ENCODE data around the gene ZFHX2. TPM values are rescaled to one million over a fixed set of nuclear protein-coding genes. Genes with fewer than 3 reads are reported as not detected.

ZFHX2 gene
- polyA plus RNA-seq, 6 donors from 2014 or later, result 0.03 to 0.38 (median 0.04) TPM; not detected in 3

DNA sequence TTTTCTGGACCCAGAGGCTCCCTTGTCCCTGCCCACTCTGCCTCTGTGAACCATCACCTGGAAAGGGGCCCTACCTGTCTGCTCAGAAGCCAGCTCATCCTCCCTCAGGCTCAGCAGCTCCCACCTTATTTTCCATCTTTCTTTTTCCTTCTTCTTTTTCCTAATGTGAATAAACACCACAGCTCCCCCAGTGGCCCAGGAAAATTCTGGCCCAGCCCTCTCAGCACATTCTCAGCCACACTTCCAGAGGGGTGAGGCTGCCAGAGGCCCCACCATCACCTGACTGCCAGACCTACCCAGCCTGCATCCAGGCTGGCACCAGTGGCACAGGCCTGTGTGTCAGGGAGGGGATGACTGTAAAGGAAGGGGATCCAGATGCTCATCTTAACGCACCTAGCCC lies 23.0 kb downstream of the ZFHX2 start:
- DNase-seq (no peak), ATAC-seq (ENCODE audit: low read depth in 2 of 2) (no peak)
- Mint-ChIP-seq H3K4me3 (no peak overlapping the region), H3K27ac (peak overlapping the region in 2 of 6 donors; percentile 84 to 92), H3K36me3 (no peaks in the 10 kb centered on the region), H3K9me3 (no peaks in the 10 kb centered on the region), H3K4me1 (no peaks in the 10 kb centered on the region), H3K27me3 (no peaks in the 10 kb centered on the region)

DNA sequence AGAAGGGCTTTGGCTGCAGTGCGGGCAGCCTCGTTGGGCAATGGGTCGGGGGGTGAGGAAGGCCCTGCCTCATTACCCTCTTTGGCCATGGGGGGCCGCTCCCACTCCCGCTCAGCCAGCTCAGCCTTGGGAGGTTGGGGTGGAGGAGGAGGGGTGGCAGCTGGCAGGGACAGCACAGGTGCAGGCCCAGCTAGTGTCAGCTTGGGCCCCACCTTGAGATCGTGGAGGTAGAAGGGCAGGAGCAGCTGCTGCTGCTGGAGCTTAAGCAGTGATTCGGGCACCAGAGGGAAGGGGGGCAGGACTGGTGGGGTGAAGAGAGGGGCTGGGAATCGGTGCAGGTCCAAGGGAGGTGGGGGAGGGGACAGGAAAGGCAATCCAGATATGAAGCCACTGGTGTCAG lies 26.0 kb downstream of the ZFHX2 start:
- H3K4me1 Mint-ChIP-seq, result no peaks in the 10 kb centered on the region
- H3K4me3 Mint-ChIP-seq, result no peak overlapping the region
- H3K27ac Mint-ChIP-seq, result no peak overlapping the region
- H3K9me3 Mint-ChIP-seq, result no peaks in the 10 kb centered on the region
- no peak for DNase-seq
- no peaks in the 10 kb centered on the region for H3K36me3 Mint-ChIP-seq
- ATAC-seq (ENCODE audit: low read depth in 2 of 2), result no peak
- no peaks in the 10 kb centered on the region for H3K27me3 Mint-ChIP-seq

DNA sequence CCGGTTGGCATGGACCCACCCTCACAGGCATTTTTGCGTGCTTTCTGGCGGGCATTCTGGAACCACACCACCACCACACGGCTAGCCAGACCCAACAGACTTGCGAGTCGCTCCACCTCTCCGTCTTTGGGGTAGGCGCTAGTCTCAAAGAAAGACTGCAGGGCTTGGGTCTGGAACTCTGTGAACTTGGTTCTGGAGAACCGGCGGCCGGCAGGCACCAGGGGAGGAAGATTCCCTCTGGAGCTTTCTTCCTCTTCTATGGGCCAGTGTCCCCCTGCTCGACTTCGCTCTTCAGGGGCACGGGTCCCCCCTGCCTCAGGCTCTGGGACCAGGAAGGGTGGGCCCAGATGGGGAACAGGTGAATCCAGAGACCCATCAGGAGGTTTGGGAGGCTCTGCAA lies 26.6 kb downstream of the ZFHX2 start:
- Mint-ChIP-seq H3K36me3 (no peaks in the 10 kb centered on the region), H3K4me1 (no peaks in the 10 kb centered on the region), H3K4me3 (no peak overlapping the region), H3K9me3 (no peaks in the 10 kb centered on the region), H3K27me3 (no peaks in the 10 kb centered on the region), H3K27ac (no peak overlapping the region)
- ATAC-seq (ENCODE audit: low read depth in 2 of 2), result no peak
- no peak for DNase-seq

DNA sequence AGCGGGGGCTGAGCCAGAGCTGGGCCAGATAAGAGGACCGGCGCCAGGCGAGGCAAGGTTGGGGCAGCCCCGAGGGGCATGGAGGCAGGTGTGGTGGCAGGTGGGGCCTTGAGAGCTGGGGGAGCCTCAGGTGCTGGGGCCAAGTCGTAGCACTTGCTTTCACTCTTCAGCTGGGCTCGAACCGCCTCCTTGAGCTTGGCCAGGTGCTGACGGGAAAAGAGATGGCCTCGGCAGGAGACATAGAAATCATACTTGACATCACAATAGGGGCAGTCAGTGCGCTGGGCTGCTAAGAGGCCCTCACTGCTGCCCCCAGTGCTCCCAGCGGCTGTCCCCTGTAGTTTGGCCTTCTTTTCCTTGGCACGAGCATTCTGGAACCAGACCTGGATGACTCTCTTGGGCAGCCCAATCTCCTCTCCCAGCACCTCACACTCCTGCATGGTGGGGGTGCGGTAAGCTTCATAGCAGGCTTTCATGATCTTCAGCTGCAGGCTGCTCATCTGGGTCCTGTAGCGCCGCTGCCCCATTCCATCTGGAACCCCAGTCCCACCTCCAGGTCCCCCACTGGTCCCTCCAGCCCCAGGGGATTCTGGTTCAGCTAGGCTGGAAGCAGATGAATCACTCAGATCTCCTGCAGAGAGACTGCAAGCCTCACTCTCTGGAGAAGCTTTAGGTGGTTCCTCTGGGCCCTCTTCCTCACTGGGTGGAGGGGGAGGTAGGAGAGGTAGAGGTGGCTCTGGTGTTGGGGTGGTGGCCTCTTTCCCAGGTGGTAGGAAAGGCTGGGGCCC lies 28.1 kb downstream of the ZFHX2 start:
- H3K9me3 Mint-ChIP-seq, result no peaks in the 10 kb centered on the region
- H3K4me1 Mint-ChIP-seq, result no peaks in the 10 kb centered on the region
- H3K27me3 Mint-ChIP-seq, result no peaks in the 10 kb centered on the region
- no peak overlapping the region for H3K27ac Mint-ChIP-seq
- ATAC-seq (ENCODE audit: low read depth in 2 of 2) (no peak), DNase-seq (no peak)
- no peaks in the 10 kb centered on the region for H3K36me3 Mint-ChIP-seq
- H3K4me3 Mint-ChIP-seq, result no peak overlapping the region

DNA sequence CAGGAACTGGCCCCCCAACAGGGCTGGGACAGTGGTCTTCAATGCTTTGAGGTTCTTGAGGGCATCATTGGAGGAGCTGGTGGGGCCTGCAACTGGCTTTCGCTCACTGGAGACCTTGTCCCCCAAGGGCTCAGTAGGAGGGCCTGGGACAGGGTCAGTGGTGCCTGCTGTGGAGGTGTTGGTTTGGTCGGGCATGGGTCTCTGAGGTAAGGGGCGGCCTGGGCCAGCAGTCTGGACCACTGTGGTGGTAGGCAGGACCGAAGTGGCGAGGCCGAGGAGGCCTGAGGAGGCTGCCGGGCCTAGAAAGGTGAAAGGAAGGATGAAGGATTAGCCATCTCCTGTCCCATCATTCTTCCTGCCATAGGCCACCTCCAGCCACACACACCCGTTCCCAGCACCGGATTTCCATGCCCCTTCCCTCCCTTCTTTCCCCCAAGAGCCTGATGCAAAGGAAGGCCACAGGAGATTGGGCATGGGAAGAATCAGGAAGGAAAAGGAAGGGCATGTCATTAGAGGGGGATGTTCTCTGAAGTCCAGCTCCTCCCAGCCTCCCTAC lies 28.8 kb downstream of the ZFHX2 start:
- DNase-seq, result no peak
- Mint-ChIP-seq H3K27me3 (no peaks in the 10 kb centered on the region), H3K4me3 (no peak overlapping the region), H3K27ac (no peak overlapping the region), H3K36me3 (no peaks in the 10 kb centered on the region), H3K9me3 (no peaks in the 10 kb centered on the region), H3K4me1 (no peaks in the 10 kb centered on the region)
- ATAC-seq (ENCODE audit: low read depth in 2 of 2), result no peak

DNA sequence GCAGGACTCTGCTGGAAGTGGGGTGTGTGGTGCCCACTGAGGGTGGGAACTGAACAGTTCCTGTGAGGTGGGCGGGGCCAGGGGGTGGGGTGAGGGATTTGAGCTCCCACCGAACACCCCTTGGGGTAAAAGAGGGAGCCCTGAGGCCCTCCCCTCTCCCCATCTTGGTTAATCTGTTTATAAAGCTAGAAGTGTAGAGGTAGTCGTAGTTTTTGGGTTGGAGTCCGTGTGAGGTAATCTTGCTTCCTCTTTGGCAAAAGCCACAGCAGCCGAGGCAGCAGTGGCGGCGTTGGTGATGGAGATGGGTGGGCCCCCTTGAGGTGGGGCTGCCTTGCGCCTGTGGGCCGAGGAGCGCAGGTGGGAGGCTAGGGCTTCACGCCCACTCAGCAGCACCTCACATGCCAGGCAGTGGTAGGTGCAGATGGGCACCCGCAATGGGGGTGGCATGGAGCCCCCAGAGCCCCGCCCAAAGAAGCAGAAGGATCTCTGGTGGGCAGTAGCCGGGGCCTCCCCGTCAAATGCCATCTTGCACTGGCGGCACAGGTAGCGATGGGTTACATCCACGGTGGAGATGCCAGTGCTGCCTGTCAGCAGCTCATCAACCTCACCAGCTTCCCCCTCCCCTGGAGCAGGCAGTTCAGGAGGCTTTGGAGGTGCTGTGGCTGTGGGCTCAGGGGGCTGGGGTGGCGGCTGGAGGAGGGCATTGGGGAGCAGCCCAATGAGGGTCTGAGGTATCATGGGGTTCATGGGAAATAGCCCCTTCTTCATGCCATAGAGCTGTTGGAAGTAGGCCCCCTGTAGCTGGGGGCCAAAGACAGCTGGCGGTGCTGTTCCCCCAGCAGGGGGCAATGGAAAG lies 29.6 kb downstream of the ZFHX2 start:
- Mint-ChIP-seq H3K36me3 (no peaks in the 10 kb centered on the region), H3K9me3 (no peaks in the 10 kb centered on the region), H3K4me3 (no peak overlapping the region), H3K4me1 (no peaks in the 10 kb centered on the region), H3K27ac (peak overlapping the region in 2 of 6 donors; percentile 36 to 44), H3K27me3 (no peaks in the 10 kb centered on the region)
- DNase-seq, result no peak
- no peak for ATAC-seq (ENCODE audit: low read depth in 2 of 2)

DNA sequence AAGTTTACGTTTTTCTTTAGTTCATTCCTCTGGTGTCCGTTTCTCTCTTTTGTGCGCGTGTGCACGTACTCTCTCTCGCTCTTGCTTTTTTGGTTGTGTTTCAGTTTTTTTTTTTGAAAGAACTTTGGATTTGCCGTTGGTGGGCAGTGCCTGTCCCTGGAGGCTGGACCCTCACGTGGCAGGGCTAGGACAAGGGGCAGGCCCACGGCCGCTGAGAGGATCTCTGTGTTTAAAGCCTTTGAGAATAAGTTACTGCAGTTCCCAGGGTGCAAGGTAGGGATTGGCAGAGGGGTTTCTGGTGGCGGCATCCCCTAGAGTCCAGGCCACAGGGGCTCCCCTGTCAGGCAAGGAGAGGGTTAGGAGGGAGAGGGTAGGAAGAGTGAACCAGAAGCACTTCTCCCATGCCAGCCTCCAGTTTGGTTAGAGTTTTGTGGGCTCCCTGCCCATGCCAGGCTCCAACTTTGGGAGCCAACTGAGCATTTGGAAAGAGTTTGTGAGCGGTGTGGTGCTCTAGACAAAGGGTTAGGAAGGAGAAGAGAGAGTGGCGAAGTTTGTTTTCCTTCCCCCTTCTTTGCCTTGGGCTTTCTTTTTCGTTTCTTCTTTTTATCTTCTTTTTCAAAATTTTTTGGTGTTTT lies 30.5 kb downstream of the ZFHX2 start:
- peaks cover 0 to 3% (median 0%) of the 10 kb centered on the region in 7 donors for H3K9me3 Mint-ChIP-seq
- no peaks in the 10 kb centered on the region for H3K36me3 Mint-ChIP-seq
- no peaks in the 10 kb centered on the region for H3K4me1 Mint-ChIP-seq
- H3K27me3 Mint-ChIP-seq, result no peaks in the 10 kb centered on the region
- ATAC-seq (ENCODE audit: low read depth in 2 of 2) (no peak), DNase-seq (no peak)
- H3K4me3 Mint-ChIP-seq, result no peak overlapping the region
- peak overlapping the region in 1 of 6 donors; percentile 78 for H3K27ac Mint-ChIP-seq

DNA sequence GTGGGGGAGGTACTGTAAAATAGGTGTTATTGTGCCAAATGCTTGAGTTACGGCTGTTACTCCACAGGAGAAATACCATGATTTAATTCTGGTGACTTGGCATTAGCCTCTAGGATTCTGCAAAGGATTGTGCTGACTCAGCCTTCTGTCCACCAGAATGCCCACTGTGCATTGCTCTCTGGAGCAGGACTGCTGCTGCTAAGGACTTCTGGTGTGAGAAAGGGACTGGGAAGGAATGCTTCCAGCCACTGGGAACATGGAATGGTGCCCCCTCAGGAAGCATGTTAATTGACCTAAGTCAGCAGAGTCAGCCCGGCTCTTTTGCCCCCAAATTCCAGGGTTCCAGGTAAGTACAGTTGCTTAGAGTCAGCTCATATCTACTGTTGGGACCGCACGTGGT lies 32.9 kb downstream of the ZFHX2 start:
- peak overlapping the region in 1 of 6 donors; percentile 28 for H3K27ac Mint-ChIP-seq
- H3K27me3 Mint-ChIP-seq, result no peaks in the 10 kb centered on the region
- H3K4me1 Mint-ChIP-seq, result no peaks in the 10 kb centered on the region
- H3K36me3 Mint-ChIP-seq, result peaks cover 0 to 6% of the 10 kb centered on the region in 2 donors
- no peak for ATAC-seq (ENCODE audit: low read depth in 2 of 2)
- H3K9me3 Mint-ChIP-seq, result peaks cover 0 to 3% (median 0%) of the 10 kb centered on the region in 7 donors
- no peak overlapping the region for H3K4me3 Mint-ChIP-seq
- no peak for DNase-seq

DNA sequence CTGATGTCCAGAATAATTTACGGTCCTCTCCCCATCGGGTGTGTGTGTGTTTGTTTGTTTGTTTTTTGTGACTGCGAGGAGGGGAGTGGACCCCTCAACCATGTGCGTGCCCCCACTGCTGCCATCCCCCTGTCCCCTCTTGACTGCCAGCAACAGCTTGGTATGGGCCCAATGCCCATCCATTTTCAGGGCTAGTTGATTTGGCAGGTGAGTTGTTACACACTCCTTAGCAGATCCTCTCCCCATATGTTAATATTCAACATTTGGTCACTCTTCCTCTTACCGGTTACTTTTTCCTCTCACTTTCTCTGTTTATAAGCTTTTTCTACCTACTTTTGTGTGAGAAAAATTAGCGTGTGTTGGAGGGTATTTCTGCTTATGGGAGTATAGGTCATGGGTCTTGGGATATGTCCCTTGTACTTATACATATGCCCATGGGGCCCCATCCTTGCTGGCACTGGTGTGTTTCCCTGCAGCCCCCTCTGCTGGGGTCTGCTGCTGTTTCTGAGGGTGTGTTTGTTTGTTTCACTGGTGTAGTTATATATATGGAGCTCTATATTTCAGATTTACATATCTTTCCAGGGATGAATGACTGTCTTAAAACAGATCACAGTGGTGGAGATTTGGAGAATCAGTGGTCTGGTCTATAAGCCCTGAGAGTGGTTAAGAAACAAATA lies 33.8 kb downstream of the ZFHX2 start:
- Mint-ChIP-seq H3K36me3 (peaks cover 0 to 11% of the 10 kb centered on the region in 2 donors), H3K27me3 (no peaks in the 10 kb centered on the region), H3K4me3 (no peak overlapping the region), H3K4me1 (no peaks in the 10 kb centered on the region), H3K27ac (peak overlapping the region in 1 of 6 donors; percentile 35), H3K9me3 (peaks cover 0 to 3% (median 0%) of the 10 kb centered on the region in 7 donors)
- ATAC-seq (ENCODE audit: low read depth in 2 of 2) (no peak), DNase-seq (no peak)

DNA sequence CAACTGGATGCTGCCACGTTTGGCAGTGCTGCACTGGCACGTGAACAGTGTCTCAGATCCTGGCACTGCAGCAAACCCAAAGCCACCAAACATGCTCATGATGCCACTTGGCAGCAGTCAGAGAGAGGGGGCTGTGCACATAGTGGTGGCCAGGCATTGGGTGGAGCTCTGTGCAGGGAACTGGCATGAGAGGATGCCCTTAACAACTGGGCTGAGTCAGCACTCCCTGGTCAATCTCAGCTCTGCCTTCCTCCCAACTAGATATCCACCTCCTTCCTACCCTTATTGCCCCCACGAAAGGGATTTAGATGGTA lies 37.0 kb downstream of the ZFHX2 start:
- H3K27ac Mint-ChIP-seq, result no peak overlapping the region

DNA sequence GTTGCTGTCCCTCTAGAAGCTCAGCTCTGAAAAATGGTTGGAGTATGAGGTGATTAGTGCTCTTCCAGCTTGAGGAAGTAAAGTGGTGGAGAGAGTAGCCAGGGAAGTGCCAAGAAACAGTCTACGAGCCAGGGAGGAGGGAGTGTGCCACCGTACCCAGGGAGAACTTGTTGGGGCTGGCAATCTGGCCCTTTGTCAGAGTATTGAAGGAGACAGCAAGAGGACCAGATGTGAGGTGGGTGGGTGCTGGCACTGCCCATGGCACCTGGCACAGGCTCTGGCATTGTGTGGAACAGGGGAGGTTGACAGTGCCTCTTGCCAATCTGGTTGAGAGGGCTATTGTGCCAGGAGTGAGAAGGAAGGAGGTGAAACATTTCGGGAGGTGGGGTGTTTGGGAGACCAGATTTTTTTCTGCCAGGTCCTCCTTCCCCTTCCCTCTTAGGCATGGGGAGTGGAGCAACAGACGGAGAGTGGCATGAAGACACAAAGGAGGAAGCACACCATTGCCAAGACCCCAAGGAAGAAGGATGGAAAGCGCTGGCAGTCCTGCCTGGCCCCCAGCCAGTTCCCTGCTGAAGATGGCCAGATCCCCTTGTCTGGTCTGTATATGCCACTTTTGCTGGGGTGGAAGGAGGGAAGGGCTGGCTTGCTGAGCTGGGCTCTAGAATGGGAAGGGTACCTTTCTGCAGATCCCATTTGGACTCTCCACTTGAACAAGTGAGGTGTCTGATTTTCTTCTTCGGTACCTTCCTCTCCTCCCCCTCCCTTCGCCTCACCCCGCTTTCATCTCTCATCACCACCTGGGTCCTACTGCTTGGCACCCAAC lies 37.5 kb downstream of the ZFHX2 start:
- peak overlapping the region in 2 of 8 donors; percentile 13 to 45 for H3K4me3 Mint-ChIP-seq
- peaks cover 0 to 3% (median 0%) of the 10 kb centered on the region in 7 donors for H3K9me3 Mint-ChIP-seq
- no peak for ATAC-seq (ENCODE audit: low read depth in 2 of 2)
- no peak for DNase-seq
- H3K4me1 Mint-ChIP-seq, result peaks cover 4 to 10% (median 4%) of the 10 kb centered on the region in 3 donors
- H3K27me3 Mint-ChIP-seq, result no peaks in the 10 kb centered on the region
- H3K36me3 Mint-ChIP-seq, result peaks cover 0 to 11% of the 10 kb centered on the region in 2 donors
- H3K27ac Mint-ChIP-seq, result peak overlapping the region in 1 of 6 donors; percentile 58

More for the DNA sequence above, 37.0 kb downstream of the ZFHX2 start:
- H3K9me3 Mint-ChIP-seq, result peaks cover 0 to 3% (median 0%) of the 10 kb centered on the region in 7 donors
- H3K27me3 Mint-ChIP-seq, result no peaks in the 10 kb centered on the region
- DNase-seq (no peak), ATAC-seq (ENCODE audit: low read depth in 2 of 2) (no peak)
- peaks cover 4 to 10% (median 4%) of the 10 kb centered on the region in 3 donors for H3K4me1 Mint-ChIP-seq
- peaks cover 0 to 11% of the 10 kb centered on the region in 2 donors for H3K36me3 Mint-ChIP-seq
- H3K4me3 Mint-ChIP-seq, result no peak overlapping the region

DNA sequence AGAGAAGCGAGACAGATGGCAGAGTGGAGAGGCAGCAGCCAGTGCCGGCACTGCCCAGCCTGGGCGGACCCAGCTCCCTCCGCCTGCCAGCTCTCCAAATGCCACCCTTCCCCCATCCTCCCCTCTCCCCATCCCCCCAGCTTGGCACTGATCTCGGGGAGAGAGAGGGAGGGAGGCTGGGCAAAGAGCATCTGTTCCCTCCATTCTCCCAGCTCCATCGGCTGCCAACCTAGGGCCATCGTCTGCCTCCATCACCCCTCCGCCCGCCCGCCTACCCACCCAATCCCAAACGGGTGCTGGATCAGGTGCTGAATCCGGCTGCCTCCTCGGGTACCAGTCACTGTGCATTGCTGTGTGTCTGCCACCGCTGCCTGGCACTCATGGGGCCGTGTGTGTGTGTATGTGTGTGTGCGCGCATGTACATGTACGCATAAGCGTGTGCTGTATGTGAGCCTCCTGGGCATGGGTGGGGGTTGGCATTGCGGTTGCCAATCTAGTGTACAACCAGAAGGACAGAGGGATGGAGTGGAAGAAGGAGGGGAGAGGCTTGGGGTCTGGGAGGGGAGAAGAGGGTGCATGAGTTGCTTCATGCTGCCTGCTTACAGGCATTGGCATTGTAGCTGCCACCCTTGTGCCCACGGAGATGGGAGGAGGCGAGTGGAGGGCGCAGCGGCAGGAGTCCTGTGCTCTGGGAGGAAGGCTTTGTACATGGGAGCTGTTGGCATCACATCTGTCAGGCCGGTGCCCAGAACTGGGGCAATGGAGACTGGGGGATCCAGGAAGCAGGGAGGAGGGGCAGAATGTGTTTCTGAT lies 38.4 kb downstream of the ZFHX2 start:
- H3K4me1 Mint-ChIP-seq, result peaks cover 4 to 10% (median 4%) of the 10 kb centered on the region in 3 donors
- DNase-seq, result no peak
- no peaks in the 10 kb centered on the region for H3K27me3 Mint-ChIP-seq
- no peak overlapping the region for H3K27ac Mint-ChIP-seq
- no peak overlapping the region for H3K4me3 Mint-ChIP-seq
- H3K9me3 Mint-ChIP-seq, result peaks cover 0 to 3% (median 0%) of the 10 kb centered on the region in 7 donors
- no peak for ATAC-seq (ENCODE audit: low read depth in 2 of 2)
- H3K36me3 Mint-ChIP-seq, result peaks cover 0 to 11% of the 10 kb centered on the region in 2 donors
